ENCODE measurements around the gene CCDC141. TPM values are rescaled to one million over a fixed set of nuclear protein-coding genes. Genes with fewer than 3 reads are reported as not detected.

Gene CCDC141
- total RNA-seq, 2 experiments from 2014 or later: 30.6 to 31.5 TPM

GRCh38 chr2:178844269-178844668 lies 205.7 kb downstream of the CCDC141 start:
- intact Hi-C loops (cut with DNase I, micrococcal nuclease): no loop called here
- ChIA-PET POLR2A (no interaction called here), CTCF (interaction anchor here (1.2 kb wide), 1 partner anchor 15 kb away, joined by 3 read pairs; no protein-coding TSS in a partner anchor)
- no peaks in the 10 kb centered on the region for H3K27me3 Mint-ChIP-seq
- no peak overlapping the region for H3K4me3 ChIP-seq (ENCODE audit: low read length)
- ATAC-seq (ENCODE audit: poor library complexity): no peak
- no peaks in the 10 kb centered on the region for H3K9me3 Mint-ChIP-seq
- no peaks in the 10 kb centered on the region for H3K4me1 Mint-ChIP-seq (ENCODE audit: low read depth)
- H3K36me3 Mint-ChIP-seq (ENCODE audit: low read depth): peaks cover 66% of the 10 kb centered on the region
- no peaks in the 10 kb centered on the region for H3K27me3 ChIP-seq (ENCODE audit: control insufficient read depth in 1 of 2, insufficient read depth in 2 of 2, low read length in 2 of 2)
- DNase-seq: no peak
- no peak overlapping the region for H3K27ac Mint-ChIP-seq
- no peak overlapping the region for H3K4me3 Mint-ChIP-seq
- H3K9me3 ChIP-seq (ENCODE audit: control insufficient read depth in 1 of 2, insufficient read depth in 1 of 2, low read length in 2 of 2): no peaks in the 10 kb centered on the region
- H3K36me3 ChIP-seq (ENCODE audit: insufficient read depth, low read length): no peaks in the 10 kb centered on the region
- no peak overlapping the region for H3K27ac ChIP-seq (ENCODE audit: low read depth in 1 of 2, low read length in 2 of 2)
- no peaks in the 10 kb centered on the region for H3K4me1 ChIP-seq (ENCODE audit: insufficient read depth, low read length)
- TF ChIP-seq CTCF (IDR thresholded peaks at IDR 0.05): no peak

GRCh38 chr2:178843697-178844096 lies 206.2 kb downstream of the CCDC141 start:
- H3K36me3 Mint-ChIP-seq (ENCODE audit: low read depth): peaks cover 66% of the 10 kb centered on the region
- ATAC-seq (ENCODE audit: poor library complexity) (no peak), DNase-seq (no peak)
- Histone ChIP-seq H3K4me1 (ENCODE audit: insufficient read depth, low read length) (no peaks in the 10 kb centered on the region), H3K27me3 (ENCODE audit: control insufficient read depth in 1 of 2, insufficient read depth in 2 of 2, low read length in 2 of 2) (no peaks in the 10 kb centered on the region), H3K4me3 (ENCODE audit: low read length) (no peak overlapping the region), H3K9me3 (ENCODE audit: control insufficient read depth in 1 of 2, insufficient read depth in 1 of 2, low read length in 2 of 2) (no peaks in the 10 kb centered on the region), H3K36me3 (ENCODE audit: insufficient read depth, low read length) (no peaks in the 10 kb centered on the region), H3K27ac (ENCODE audit: low read depth in 1 of 2, low read length in 2 of 2) (no peak overlapping the region)
- no peaks in the 10 kb centered on the region for H3K9me3 Mint-ChIP-seq
- H3K4me3 Mint-ChIP-seq: no peak overlapping the region
- TF ChIP-seq CTCF (IDR thresholded peaks at IDR 0.05): no peak
- intact Hi-C loops (cut with DNase I, micrococcal nuclease): no loop called here
- POLR2A ChIA-PET: no interaction called here
- H3K4me1 Mint-ChIP-seq (ENCODE audit: low read depth): no peaks in the 10 kb centered on the region
- CTCF ChIA-PET: no interaction called here
- no peak overlapping the region for H3K27ac Mint-ChIP-seq
- no peaks in the 10 kb centered on the region for H3K27me3 Mint-ChIP-seq

- Histone ChIP-seq H3K27me3 (ENCODE audit: control insufficient read depth in 1 of 2, insufficient read depth in 2 of 2, low read length in 2 of 2) (no peaks in the 10 kb centered on the region), H3K9me3 (ENCODE audit: control insufficient read depth in 1 of 2, insufficient read depth in 1 of 2, low read length in 2 of 2) (no peaks in the 10 kb centered on the region), H3K36me3 (ENCODE audit: insufficient read depth, low read length) (no peaks in the 10 kb centered on the region), H3K27ac (ENCODE audit: low read depth in 1 of 2, low read length in 2 of 2) (no peak overlapping the region), H3K4me3 (ENCODE audit: low read length) (no peak overlapping the region), H3K4me1 (ENCODE audit: insufficient read depth, low read length) (no peaks in the 10 kb centered on the region)
- no peaks in the 10 kb centered on the region for H3K9me3 Mint-ChIP-seq
- DNase-seq (no peak), ATAC-seq (ENCODE audit: poor library complexity) (no peak)
- no peak overlapping the region for H3K4me3 Mint-ChIP-seq
- no peaks in the 10 kb centered on the region for H3K27me3 Mint-ChIP-seq
- intact Hi-C loops (cut with DNase I, micrococcal nuclease): no loop called here
- TF ChIP-seq CTCF (IDR thresholded peaks at IDR 0.05): no peak
- ChIA-PET POLR2A (no interaction called here), CTCF (no interaction called here)
- no peaks in the 10 kb centered on the region for H3K4me1 Mint-ChIP-seq (ENCODE audit: low read depth)
- H3K27ac Mint-ChIP-seq: no peak overlapping the region
- peaks cover 54% of the 10 kb centered on the region for H3K36me3 Mint-ChIP-seq (ENCODE audit: low read depth)
Measured at GRCh38 chr2:178836807-178837206, 213.1 kb downstream of the CCDC141 start.
